Hematopoietic multipotent progenitor cell treated with erythropoietin and hydrocortisone succinate and interleukin-3 and kit ligand, for 15 days (in vitro differentiated cells): ENCODE measurements around the gene BTBD19.

Source experiments
- DNase-seq: peaks from one replicate; pipeline ENCODE4 v3.0.0-alpha.2; 2015; ENCODE audit warnings: low spot score

The BTBD19 gene

GRCh38 chr1:44855742-44856141 is 47.4 kb downstream of the BTBD19 start:
- no peak for DNase-seq

- no peak for DNase-seq
Observed at GRCh38 chr1:44857446-44857845, 49.1 kb downstream of the BTBD19 start.

DNA sequence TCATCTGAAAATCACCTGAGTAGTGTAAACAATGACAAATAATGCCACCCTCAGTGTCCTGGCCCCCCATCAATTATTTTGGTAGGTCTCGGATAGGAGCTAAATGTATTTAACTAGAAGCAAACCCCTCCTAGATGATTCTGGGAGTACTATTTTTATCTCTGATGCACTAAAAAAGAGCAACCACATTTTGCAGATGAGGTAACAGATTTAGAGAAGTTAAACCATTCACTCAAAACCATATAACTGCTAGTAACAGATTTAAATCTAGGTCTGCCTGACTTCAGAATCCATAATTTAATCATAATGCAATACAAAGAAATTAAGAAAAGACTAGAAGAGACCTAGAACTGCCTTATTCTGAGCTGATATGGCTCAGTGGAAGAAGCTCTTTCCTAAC is 52.0 kb downstream of the BTBD19 start:
- DNase-seq: no peak

DNA sequence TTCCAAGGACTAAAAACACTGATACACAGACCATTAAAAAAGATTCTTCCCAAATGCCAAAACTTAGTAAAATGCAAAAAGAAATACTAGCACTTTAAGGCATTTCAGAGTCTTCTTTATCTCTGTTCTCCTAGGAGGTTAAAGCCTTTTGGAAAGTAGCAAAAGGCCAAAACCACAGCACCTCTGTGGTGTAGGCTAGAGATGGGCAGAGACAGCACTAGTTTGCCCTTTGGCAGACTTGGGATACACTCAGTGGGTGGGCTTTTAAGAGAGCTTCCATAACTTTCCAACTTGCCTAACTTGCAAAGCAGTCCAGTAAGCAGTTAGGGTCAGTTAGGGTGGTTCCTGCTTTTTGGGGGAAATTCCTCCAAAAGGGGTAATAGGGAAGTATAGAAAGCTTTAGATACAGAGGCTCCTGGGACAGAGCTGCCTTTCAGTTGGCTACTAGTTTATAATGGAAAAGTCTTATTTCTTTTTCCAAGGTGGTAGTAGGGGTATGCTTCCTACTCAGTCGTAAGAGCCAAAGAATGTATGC is 52.6 kb downstream of the BTBD19 start:
- DNase-seq: no peak

GRCh38 chr1:44862829-44863401 is 54.6 kb downstream of the BTBD19 start:
- peak; percentile 45 for DNase-seq
